ENCODE measurements around the gene SLC15A3. TPM values are rescaled to one million over a fixed set of nuclear protein-coding genes. Genes with fewer than 3 reads are reported as not detected.

The SLC15A3 gene
- total RNA-seq, 1 experiment from 2014 or later: 6.8 TPM

GRCh38 chr11:60933416-60934123 is 18.4 kb downstream of the SLC15A3 start:
- Mint-ChIP-seq H3K4me3 (ENCODE audit: low read depth, unreplicated experiment) (no peak overlapping the region), H3K4me1 (ENCODE audit: low read depth, unreplicated experiment) (no peaks in the 10 kb centered on the region), H3K9me3 (ENCODE audit: low read depth, unreplicated experiment) (no peaks in the 10 kb centered on the region), H3K27ac (ENCODE audit: unreplicated experiment) (no peak overlapping the region), H3K27me3 (ENCODE audit: unreplicated experiment) (no peaks in the 10 kb centered on the region), H3K36me3 (ENCODE audit: insufficient read depth, unreplicated experiment) (peaks cover 24% of the 10 kb centered on the region)
- intact Hi-C loops (cut with micrococcal nuclease; ENCODE audit: unreplicated experiment): no loop called here
- CTCF ChIA-PET: interaction anchor here (0.6 kb wide), 1 partner anchor 69 kb away, joined by 3 read pairs; no protein-coding TSS in a partner anchor
- DNase-seq: no peak
- TF ChIP-seq CTCF (IDR thresholded peaks at IDR 0.05; ENCODE audit: unreplicated experiment): no peak
- no TSS peak for BruUV-seq (replicated peaks)

GRCh38 chr11:60932605-60933356 is 19.2 kb downstream of the SLC15A3 start:
- TF ChIP-seq CTCF (IDR thresholded peaks at IDR 0.05; ENCODE audit: unreplicated experiment): no peak
- Mint-ChIP-seq H3K9me3 (ENCODE audit: low read depth, unreplicated experiment) (no peaks in the 10 kb centered on the region), H3K4me1 (ENCODE audit: low read depth, unreplicated experiment) (no peaks in the 10 kb centered on the region), H3K27ac (ENCODE audit: unreplicated experiment) (no peak overlapping the region), H3K27me3 (ENCODE audit: unreplicated experiment) (no peaks in the 10 kb centered on the region), H3K36me3 (ENCODE audit: insufficient read depth, unreplicated experiment) (peaks cover 17% of the 10 kb centered on the region), H3K4me3 (ENCODE audit: low read depth, unreplicated experiment) (no peak overlapping the region)
- DNase-seq: no peak
- CTCF ChIA-PET: interaction anchor here (0.6 kb wide), 1 partner anchor 69 kb away, joined by 3 read pairs; no protein-coding TSS in a partner anchor
- intact Hi-C loops (cut with micrococcal nuclease; ENCODE audit: unreplicated experiment): no loop called here
- no TSS peak for BruUV-seq (replicated peaks)

GRCh38 chr11:60931917-60932316 is 20.1 kb downstream of the SLC15A3 start:
- CTCF ChIA-PET: no interaction called here

GRCh38 chr11:60930394-60930793 is 21.6 kb downstream of the SLC15A3 start:
- CTCF ChIA-PET: no interaction called here
- BruUV-seq (replicated peaks): no TSS peak
- intact Hi-C loops (cut with micrococcal nuclease; ENCODE audit: unreplicated experiment): no loop called here
- Mint-ChIP-seq H3K9me3 (ENCODE audit: low read depth, unreplicated experiment) (no peaks in the 10 kb centered on the region), H3K4me3 (ENCODE audit: low read depth, unreplicated experiment) (no peak overlapping the region), H3K27me3 (ENCODE audit: unreplicated experiment) (no peaks in the 10 kb centered on the region), H3K27ac (ENCODE audit: unreplicated experiment) (no peak overlapping the region), H3K36me3 (ENCODE audit: insufficient read depth, unreplicated experiment) (peaks cover 15% of the 10 kb centered on the region), H3K4me1 (ENCODE audit: low read depth, unreplicated experiment) (peaks cover 10% of the 10 kb centered on the region)
- no peak for TF ChIP-seq CTCF (IDR thresholded peaks at IDR 0.05; ENCODE audit: unreplicated experiment)
- no peak for DNase-seq

More at GRCh38 chr11:60931917-60932316, 20.1 kb downstream of the SLC15A3 start:
- TF ChIP-seq CTCF (IDR thresholded peaks at IDR 0.05; ENCODE audit: unreplicated experiment): no peak
- Mint-ChIP-seq H3K27me3 (ENCODE audit: unreplicated experiment) (no peaks in the 10 kb centered on the region), H3K9me3 (ENCODE audit: low read depth, unreplicated experiment) (no peaks in the 10 kb centered on the region), H3K4me1 (ENCODE audit: low read depth, unreplicated experiment) (no peaks in the 10 kb centered on the region), H3K4me3 (ENCODE audit: low read depth, unreplicated experiment) (no peak overlapping the region), H3K27ac (ENCODE audit: unreplicated experiment) (no peak overlapping the region), H3K36me3 (ENCODE audit: insufficient read depth, unreplicated experiment) (peaks cover 13% of the 10 kb centered on the region)
- BruUV-seq (replicated peaks): no TSS peak
- DNase-seq: no peak
- intact Hi-C loops (cut with micrococcal nuclease; ENCODE audit: unreplicated experiment): no loop called here

Data from Calu3 (cell line).